ENCODE results near the gene PRKACA.
"Not testable (repeated sequence)": the region's sequence is repeated elsewhere in the genome, so short reads cannot be mapped to it uniquely, and the experiment has no call there.

Gene PRKACA

GRCh38 chr19:14070268-14071050 lies 47.1 kb downstream of the PRKACA start:
- no peak for DNase-seq (ENCODE audit: low spot score)

DNA sequence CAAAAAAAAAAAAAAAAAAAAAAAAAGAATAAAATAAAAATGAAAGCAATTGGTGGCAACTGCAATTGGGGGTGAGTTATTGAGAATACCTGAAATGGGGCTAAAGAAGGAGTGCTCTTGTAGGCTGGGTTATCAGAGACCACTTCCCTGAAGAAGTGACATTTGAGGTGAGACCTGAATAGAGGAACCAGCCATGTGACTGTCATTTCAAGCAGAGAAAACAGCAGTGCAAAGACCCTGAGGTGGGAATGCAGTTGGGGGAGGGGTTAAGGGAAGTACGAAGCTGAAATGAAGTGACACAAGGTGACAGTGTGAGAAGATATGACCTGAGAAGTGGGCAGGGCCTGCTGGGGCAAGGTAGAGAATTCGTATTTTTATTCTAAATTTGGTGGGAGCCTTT lies 51.4 kb downstream of the PRKACA start:
- DNase-seq (ENCODE audit: low spot score), result no peak

- DNase-seq (ENCODE audit: low spot score), result no peak
Measured at GRCh38 chr19:14063105-14063504, 54.5 kb downstream of the PRKACA start.

- DNase-seq (ENCODE audit: low spot score), result no peak
Measured at GRCh38 chr19:14062558-14062855, 55.1 kb downstream of the PRKACA start.

DNA sequence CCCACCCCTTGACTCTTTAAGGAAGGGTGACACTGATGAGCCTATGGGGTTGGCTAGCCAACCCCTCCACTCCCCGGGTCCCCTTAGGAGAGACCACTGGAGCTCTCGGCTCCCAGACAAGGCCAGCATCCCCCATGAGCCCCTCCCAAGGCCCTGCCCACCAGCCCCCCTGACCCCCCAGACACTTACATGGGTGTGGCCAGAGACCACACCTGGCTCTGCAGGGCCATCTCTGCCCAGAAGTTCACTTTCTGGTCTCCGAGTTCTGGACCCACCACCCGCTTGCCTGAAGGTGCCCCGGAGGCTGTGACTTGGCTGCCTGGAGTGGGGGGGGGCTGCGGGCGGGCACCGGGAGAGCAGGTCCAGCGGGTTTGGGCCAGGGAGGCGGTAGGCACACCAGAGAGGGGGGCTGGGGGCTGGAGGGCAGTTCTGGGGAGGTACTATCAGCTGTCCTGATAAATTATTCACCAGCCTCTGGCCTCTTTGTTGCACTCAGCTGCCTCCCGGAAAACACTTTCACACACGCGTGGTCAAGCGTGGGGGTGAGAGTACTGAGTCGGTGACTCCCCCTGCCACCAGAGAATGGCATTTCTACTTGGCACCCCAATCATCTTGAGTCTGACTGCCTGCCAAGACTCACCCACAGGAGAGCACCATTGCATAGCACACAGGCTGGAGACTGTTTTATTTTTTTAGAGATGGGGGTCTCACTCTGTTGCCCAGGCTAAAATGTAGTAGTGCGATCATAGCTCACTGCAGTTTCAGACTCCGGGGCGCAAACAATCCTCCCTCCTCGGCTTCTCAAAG lies 55.6 kb downstream of the PRKACA start, which contains the start of gene PALM3:
Gene PALM3 (minus strand): TSS at position 326 of the 807 bp plus-strand sequence. CDS start 96 bp downstream, at position 230.
- peak; percentile 10 for DNase-seq (ENCODE audit: low spot score)

GRCh38 chr19:14061081-14061749 lies 56.3 kb downstream of the PRKACA start:
- no peak for DNase-seq (ENCODE audit: low spot score)

DNA sequence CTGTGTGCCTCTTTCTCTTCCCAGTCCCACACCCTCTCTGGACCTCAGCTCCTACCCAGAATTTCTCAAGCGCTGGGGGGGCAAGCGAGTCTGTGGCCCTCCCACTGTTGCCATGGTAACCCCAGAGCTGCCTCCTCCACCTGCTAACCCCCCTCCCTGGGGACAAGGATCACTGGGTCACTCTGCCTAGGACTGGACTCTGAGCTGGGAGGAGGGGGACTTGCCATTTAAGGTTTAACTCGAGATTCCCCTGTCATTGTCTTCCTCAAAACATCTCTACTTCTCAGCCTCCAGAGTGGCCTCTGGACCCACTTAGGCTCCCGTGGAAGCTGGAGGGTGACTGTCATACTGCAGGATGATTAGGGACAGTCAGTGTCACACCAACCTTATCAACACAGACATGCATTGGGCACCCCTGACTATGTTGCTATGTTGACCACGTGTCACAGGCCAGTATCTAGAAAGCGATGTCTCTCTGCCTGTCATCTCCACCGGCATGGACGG lies 57.9 kb downstream of the PRKACA start:
- no peak for DNase-seq (ENCODE audit: low spot score)

GRCh38 chr19:14059093-14059480 lies 58.5 kb downstream of the PRKACA start:
- peak; percentile 50 for DNase-seq (ENCODE audit: low spot score)

DNA sequence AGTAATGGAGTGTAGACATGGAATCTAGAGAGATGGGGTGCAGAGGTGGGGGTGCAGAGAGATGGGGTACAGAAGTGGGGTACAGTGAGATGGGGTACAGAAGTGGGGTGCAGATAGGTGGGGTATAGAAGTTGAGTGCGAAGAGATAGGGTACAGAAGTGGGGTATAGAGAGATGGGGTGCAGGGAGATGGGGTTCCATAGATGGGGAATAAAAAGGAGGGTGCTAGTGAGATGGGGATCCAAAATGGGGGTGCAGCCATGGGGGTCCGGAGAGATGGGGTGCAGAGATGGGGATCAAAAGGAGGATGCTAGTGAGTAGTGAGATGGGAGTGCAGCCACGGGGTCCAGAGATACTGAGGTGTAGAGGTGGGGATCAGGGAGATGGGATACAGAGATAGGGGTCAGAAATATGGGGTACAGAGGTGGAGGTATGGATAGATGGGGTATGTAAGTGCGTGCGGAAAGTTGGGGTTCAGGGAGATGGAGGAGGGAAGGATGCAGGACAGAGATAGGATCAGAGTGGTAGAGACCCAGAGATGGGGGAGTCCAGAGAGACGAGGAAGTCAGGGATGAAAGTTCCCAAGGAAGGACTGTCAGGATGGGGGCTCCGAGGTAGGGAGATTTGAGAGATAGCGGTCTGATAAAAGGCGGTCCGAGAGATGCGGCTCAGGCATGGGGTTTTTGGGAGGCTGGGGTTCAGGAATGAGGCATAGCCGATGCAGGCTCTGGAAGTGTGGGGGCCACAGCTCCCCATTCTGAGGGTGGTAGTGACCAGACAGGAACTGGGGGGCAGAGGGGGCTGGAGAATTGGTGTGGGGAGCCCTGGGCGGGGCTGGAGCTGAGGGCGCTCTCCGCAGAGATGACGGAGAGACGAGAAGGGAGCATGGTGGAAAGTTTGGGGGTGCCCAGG lies 59.1 kb downstream of the PRKACA start:
- no peak for DNase-seq (ENCODE audit: low spot score)

- DNase-seq (ENCODE audit: low spot score), result peak; percentile 20
Measured at GRCh38 chr19:14056741-14057356, 60.7 kb downstream of the PRKACA start.

- DNase-seq (ENCODE audit: low spot score), result no peak
Measured at GRCh38 chr19:14056069-14056666, 61.4 kb downstream of the PRKACA start.

GRCh38 chr19:14055396-14055795 lies 62.2 kb downstream of the PRKACA start:
- DNase-seq (ENCODE audit: low spot score), result no peak

GRCh38 chr19:14054721-14055120 lies 62.8 kb downstream of the PRKACA start:
- DNase-seq (ENCODE audit: low spot score), result no peak

- DNase-seq (ENCODE audit: low spot score), result no peak
Measured at GRCh38 chr19:14054099-14054498, 63.5 kb downstream of the PRKACA start.

DNA sequence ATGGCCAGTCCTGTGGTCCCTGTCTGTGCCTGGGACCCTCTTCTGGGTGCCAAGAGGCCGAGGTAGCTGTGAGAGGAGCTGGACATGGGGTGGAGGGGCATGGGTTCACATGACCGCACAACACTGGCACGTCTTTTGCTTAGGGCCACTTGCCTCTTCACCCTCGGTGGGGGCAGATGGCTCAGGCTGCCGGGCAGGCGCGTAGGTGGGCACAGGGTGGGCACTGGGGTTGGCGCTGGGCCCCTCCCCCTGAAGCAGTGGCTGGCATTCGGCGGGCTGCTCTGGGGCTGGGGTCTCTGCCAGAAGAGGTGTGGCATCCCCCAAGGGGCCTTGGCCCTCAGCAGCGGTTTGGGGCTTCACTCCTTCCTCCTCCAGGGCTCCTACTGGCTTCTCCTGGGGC lies 64.1 kb downstream of the PRKACA start:
- no peak for DNase-seq (ENCODE audit: low spot score)

DNA sequence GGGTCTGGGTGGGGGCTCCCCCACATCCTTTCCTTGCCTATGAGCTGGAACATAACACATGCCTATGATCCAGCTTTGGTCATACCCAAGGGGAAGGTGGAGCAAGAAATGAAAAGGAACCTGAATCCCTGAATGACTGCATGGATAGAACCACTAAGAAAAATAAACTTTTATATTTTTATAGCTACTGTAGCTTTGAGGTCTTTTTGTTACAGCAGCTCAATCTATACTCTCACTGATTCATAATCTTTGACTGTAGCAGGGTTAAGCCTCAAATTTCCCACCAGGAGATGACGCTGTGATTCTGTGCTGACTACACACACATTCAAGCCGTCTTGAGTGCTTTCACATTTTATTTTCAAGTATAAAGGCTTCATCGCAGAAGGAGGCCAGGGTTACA lies 64.5 kb downstream of the PRKACA start:
- DNase-seq (ENCODE audit: low spot score), result no peak

DNA sequence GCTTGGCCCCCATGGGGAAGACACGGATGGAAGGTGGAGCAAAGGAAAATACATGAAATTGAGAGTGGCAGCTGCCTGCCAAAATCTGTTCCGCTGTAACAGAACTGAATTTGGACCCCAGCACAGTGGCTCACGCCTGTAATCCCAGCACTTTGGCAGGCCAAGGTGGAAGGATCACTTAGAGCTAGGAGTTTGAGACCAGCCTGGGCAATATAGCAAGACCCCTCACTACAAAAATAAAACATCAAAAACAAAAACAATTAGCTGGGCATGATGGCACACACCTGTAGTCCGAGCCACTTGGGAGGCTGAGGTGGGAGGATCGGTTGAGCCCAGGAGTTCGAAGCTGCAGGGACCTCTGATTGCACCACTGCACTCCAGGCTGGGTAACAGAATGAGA lies 65.1 kb downstream of the PRKACA start:
- no peak for DNase-seq (ENCODE audit: low spot score)

DNA sequence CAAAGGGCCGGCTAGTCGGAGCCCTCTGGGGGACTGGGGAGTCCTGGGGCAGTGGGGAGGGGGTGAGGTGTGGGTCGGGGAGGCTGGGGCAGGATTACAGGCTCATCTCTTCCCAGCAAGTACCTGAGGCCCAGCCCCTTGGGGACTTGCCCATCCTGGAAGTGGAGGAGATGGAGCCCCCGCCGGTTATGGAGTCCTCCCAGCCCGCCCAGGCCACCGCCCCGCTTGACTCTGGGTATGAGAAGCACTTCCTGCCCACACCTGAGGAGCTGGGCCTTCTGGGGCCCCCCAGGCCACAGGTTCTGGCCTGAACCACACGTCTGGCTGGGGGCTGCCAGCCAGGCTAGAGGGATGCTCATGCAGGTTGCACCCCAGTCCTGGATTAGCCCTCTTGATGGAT lies 65.6 kb downstream of the PRKACA start:
- DNase-seq (ENCODE audit: low spot score), result no peak

DNA sequence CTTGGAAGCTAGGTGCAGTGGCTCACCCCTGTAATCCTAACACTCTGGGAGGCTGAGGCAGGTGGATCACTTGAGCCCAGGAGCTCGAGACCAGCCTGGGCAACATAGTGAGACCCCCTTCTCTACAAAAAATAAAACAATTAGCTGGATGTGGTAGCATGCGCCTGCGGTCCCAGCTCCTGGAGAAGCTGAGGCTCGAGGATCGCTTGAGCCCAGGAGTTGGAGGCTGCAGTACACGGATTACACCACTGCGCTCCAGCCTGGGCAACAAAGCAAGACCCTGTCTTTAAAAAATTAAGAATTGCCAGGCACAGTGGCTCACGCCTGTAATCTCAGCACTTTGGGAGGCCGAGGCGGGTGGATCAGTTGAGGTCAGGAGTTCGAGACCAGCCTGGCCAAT lies 66.6 kb downstream of the PRKACA start:
- not testable (repeated sequence) for DNase-seq (ENCODE audit: low spot score)

GRCh38 chr19:14050512-14050911 lies 67.0 kb downstream of the PRKACA start:
- no peak for DNase-seq (ENCODE audit: low spot score)

Measured in AG08396 (cell line).